Activated naive CD8-positive, alpha-beta T cell treated with anti-CD3 and anti-CD28 coated beads, Interleukin-2, amount 50 U/mL, for 24 hours (primary cell): ENCODE results near the gene FRMPD4.

Source experiments
- ATAC-seq: fragments of 150-1000 bp; cut with Tn5 transposase; one replicate; pipeline ENCODE4 v1.10.0; 2021
- DNase-seq: peaks from one replicate; pipeline ENCODE4 v3.0.0; 2021
- H3K27ac Mint-ChIP-seq: one replicate; pipeline ENCODE4 v1.8.0; 2021; ENCODE audit warnings: mild to moderate bottlenecking, mixed read lengths
- H3K27me3 Mint-ChIP-seq: one replicate; pipeline ENCODE4 v1.8.0; 2021; ENCODE audit warnings: mixed read lengths
- H3K36me3 Mint-ChIP-seq: one replicate; pipeline ENCODE4 v1.8.0; 2021; ENCODE audit warnings: low read depth, mixed read lengths
- H3K4me1 Mint-ChIP-seq: one replicate; pipeline ENCODE4 v1.8.0; 2021; ENCODE audit warnings: mixed read lengths
- H3K4me3 Mint-ChIP-seq: one replicate; pipeline ENCODE4 v1.8.0; 2021; ENCODE audit warnings: mild to moderate bottlenecking, moderate library complexity, mixed read lengths
- H3K9me3 Mint-ChIP-seq: one replicate; pipeline ENCODE4 v1.8.0; 2021; ENCODE audit warnings: mixed read lengths

Gene FRMPD4

GRCh38 chrX:12304261-12304660 lies 166.0 kb downstream of the FRMPD4 start:
- ATAC-seq: no peak
- H3K4me1 Mint-ChIP-seq: no peaks in the 10 kb centered on the region
- no peak for DNase-seq
- no peak overlapping the region for H3K27ac Mint-ChIP-seq
- H3K36me3 Mint-ChIP-seq: no peaks in the 10 kb centered on the region
- no peaks in the 10 kb centered on the region for H3K9me3 Mint-ChIP-seq
- H3K27me3 Mint-ChIP-seq: no peaks in the 10 kb centered on the region
- H3K4me3 Mint-ChIP-seq: no peak overlapping the region

GRCh38 chrX:12307961-12308360 lies 169.7 kb downstream of the FRMPD4 start:
- H3K27ac Mint-ChIP-seq: no peak overlapping the region
- H3K27me3 Mint-ChIP-seq: no peaks in the 10 kb centered on the region
- H3K4me1 Mint-ChIP-seq: no peaks in the 10 kb centered on the region
- no peaks in the 10 kb centered on the region for H3K9me3 Mint-ChIP-seq
- DNase-seq (no peak), ATAC-seq (no peak)
- H3K4me3 Mint-ChIP-seq: no peak overlapping the region
- H3K36me3 Mint-ChIP-seq: no peaks in the 10 kb centered on the region

GRCh38 chrX:12308420-12308819 lies 170.1 kb downstream of the FRMPD4 start:
- Mint-ChIP-seq H3K4me1 (no peaks in the 10 kb centered on the region), H3K9me3 (no peaks in the 10 kb centered on the region), H3K4me3 (no peak overlapping the region), H3K27me3 (no peaks in the 10 kb centered on the region), H3K36me3 (no peaks in the 10 kb centered on the region), H3K27ac (no peak overlapping the region)
- ATAC-seq (no peak), DNase-seq (no peak)

- no peaks in the 10 kb centered on the region for H3K9me3 Mint-ChIP-seq
- no peaks in the 10 kb centered on the region for H3K36me3 Mint-ChIP-seq
- no peaks in the 10 kb centered on the region for H3K27me3 Mint-ChIP-seq
- no peaks in the 10 kb centered on the region for H3K4me1 Mint-ChIP-seq
- no peak overlapping the region for H3K4me3 Mint-ChIP-seq
- no peak overlapping the region for H3K27ac Mint-ChIP-seq
- DNase-seq (no peak), ATAC-seq (no peak)
Measured at GRCh38 chrX:12309040-12309743, 170.9 kb downstream of the FRMPD4 start.

- no peak for DNase-seq
- Mint-ChIP-seq H3K4me3 (no peak overlapping the region), H3K27me3 (no peaks in the 10 kb centered on the region), H3K27ac (no peak overlapping the region), H3K4me1 (no peaks in the 10 kb centered on the region), H3K9me3 (no peaks in the 10 kb centered on the region), H3K36me3 (no peaks in the 10 kb centered on the region)
- ATAC-seq: no peak
Measured at GRCh38 chrX:12309744-12310076, 171.4 kb downstream of the FRMPD4 start.

GRCh38 chrX:12314651-12315050 lies 176.4 kb downstream of the FRMPD4 start:
- Mint-ChIP-seq H3K9me3 (no peaks in the 10 kb centered on the region), H3K4me1 (no peaks in the 10 kb centered on the region), H3K36me3 (no peaks in the 10 kb centered on the region), H3K4me3 (no peak overlapping the region), H3K27ac (no peak overlapping the region), H3K27me3 (no peaks in the 10 kb centered on the region)
- ATAC-seq (no peak), DNase-seq (no peak)

- Mint-ChIP-seq H3K36me3 (no peaks in the 10 kb centered on the region), H3K4me3 (no peak overlapping the region)
Measured at GRCh38 chrX:12315526-12315925, 177.3 kb downstream of the FRMPD4 start.

GRCh38 chrX:12319003-12319519 lies 180.8 kb downstream of the FRMPD4 start:
- Mint-ChIP-seq H3K9me3 (no peaks in the 10 kb centered on the region), H3K27me3 (no peaks in the 10 kb centered on the region), H3K36me3 (no peaks in the 10 kb centered on the region), H3K4me1 (no peaks in the 10 kb centered on the region), H3K4me3 (no peak overlapping the region), H3K27ac (no peak overlapping the region)
- DNase-seq (no peak), ATAC-seq (no peak)

More at GRCh38 chrX:12315526-12315925, 177.3 kb downstream of the FRMPD4 start:
- no peaks in the 10 kb centered on the region for H3K27me3 Mint-ChIP-seq
- no peak overlapping the region for H3K27ac Mint-ChIP-seq
- DNase-seq: no peak
- no peaks in the 10 kb centered on the region for H3K9me3 Mint-ChIP-seq
- no peaks in the 10 kb centered on the region for H3K4me1 Mint-ChIP-seq
- no peak for ATAC-seq

GRCh38 chrX:12319992-12320391 lies 181.7 kb downstream of the FRMPD4 start:
- no peaks in the 10 kb centered on the region for H3K9me3 Mint-ChIP-seq
- ATAC-seq: no peak
- H3K4me1 Mint-ChIP-seq: no peaks in the 10 kb centered on the region
- DNase-seq: no peak
- no peak overlapping the region for H3K4me3 Mint-ChIP-seq
- no peak overlapping the region for H3K27ac Mint-ChIP-seq
- no peaks in the 10 kb centered on the region for H3K27me3 Mint-ChIP-seq
- H3K36me3 Mint-ChIP-seq: no peaks in the 10 kb centered on the region

GRCh38 chrX:12322031-12322430 lies 183.8 kb downstream of the FRMPD4 start:
- H3K4me1 Mint-ChIP-seq: no peaks in the 10 kb centered on the region

GRCh38 chrX:12325171-12325570 lies 186.9 kb downstream of the FRMPD4 start:
- Mint-ChIP-seq H3K27me3 (peaks cover 2% of the 10 kb centered on the region), H3K4me1 (no peaks in the 10 kb centered on the region), H3K9me3 (no peaks in the 10 kb centered on the region), H3K27ac (no peak overlapping the region), H3K36me3 (no peaks in the 10 kb centered on the region), H3K4me3 (no peak overlapping the region)
- ATAC-seq (no peak), DNase-seq (no peak)

More at GRCh38 chrX:12322031-12322430, 183.8 kb downstream of the FRMPD4 start:
- Mint-ChIP-seq H3K9me3 (no peaks in the 10 kb centered on the region), H3K4me3 (no peak overlapping the region), H3K36me3 (no peaks in the 10 kb centered on the region), H3K27me3 (peaks cover 2% of the 10 kb centered on the region), H3K27ac (no peak overlapping the region)
- no peak for DNase-seq
- ATAC-seq: no peak

GRCh38 chrX:12327836-12328235 lies 189.6 kb downstream of the FRMPD4 start:
- no peak for DNase-seq
- no peaks in the 10 kb centered on the region for H3K9me3 Mint-ChIP-seq
- no peaks in the 10 kb centered on the region for H3K4me1 Mint-ChIP-seq
- H3K4me3 Mint-ChIP-seq: no peak overlapping the region
- no peaks in the 10 kb centered on the region for H3K36me3 Mint-ChIP-seq
- H3K27ac Mint-ChIP-seq: no peak overlapping the region
- no peak for ATAC-seq
- H3K27me3 Mint-ChIP-seq: peaks cover 3% of the 10 kb centered on the region

- Mint-ChIP-seq H3K27me3 (peaks cover 3% of the 10 kb centered on the region), H3K27ac (no peak overlapping the region), H3K36me3 (no peaks in the 10 kb centered on the region), H3K4me3 (no peak overlapping the region), H3K4me1 (no peaks in the 10 kb centered on the region), H3K9me3 (no peaks in the 10 kb centered on the region)
- ATAC-seq: no peak
- no peak for DNase-seq
Measured at GRCh38 chrX:12329476-12329875, 191.2 kb downstream of the FRMPD4 start.

- H3K4me1 Mint-ChIP-seq: no peaks in the 10 kb centered on the region
- H3K9me3 Mint-ChIP-seq: no peaks in the 10 kb centered on the region
- no peaks in the 10 kb centered on the region for H3K36me3 Mint-ChIP-seq
- ATAC-seq (no peak), DNase-seq (no peak)
- H3K27ac Mint-ChIP-seq: no peak overlapping the region
- H3K4me3 Mint-ChIP-seq: no peak overlapping the region
- H3K27me3 Mint-ChIP-seq: peaks cover 3% of the 10 kb centered on the region
Measured at GRCh38 chrX:12330841-12331240, 192.6 kb downstream of the FRMPD4 start.

GRCh38 chrX:12332786-12333347 lies 194.6 kb downstream of the FRMPD4 start:
- DNase-seq (no peak), ATAC-seq (no peak)
- no peak overlapping the region for H3K27ac Mint-ChIP-seq
- no peaks in the 10 kb centered on the region for H3K4me1 Mint-ChIP-seq
- H3K27me3 Mint-ChIP-seq: peaks cover 1% of the 10 kb centered on the region
- H3K36me3 Mint-ChIP-seq: no peaks in the 10 kb centered on the region
- H3K4me3 Mint-ChIP-seq: no peak overlapping the region
- no peaks in the 10 kb centered on the region for H3K9me3 Mint-ChIP-seq
